SKM-1 treated with dmso at 0.1 percent for 144 hours (cell line): Measurements from ENCODE around the gene AP4E1.
"Not testable (repeated sequence)": the region's sequence is repeated elsewhere in the genome, so short reads cannot be mapped to it uniquely, and the experiment has no call there.

Experiments
- DNase-seq: peaks from one replicate; lab custom pipeline; 2025; ENCODE audit not compliant: unreplicated experiment; lab: John Stamatoyannopoulos, UW

The AP4E1 gene

DNA sequence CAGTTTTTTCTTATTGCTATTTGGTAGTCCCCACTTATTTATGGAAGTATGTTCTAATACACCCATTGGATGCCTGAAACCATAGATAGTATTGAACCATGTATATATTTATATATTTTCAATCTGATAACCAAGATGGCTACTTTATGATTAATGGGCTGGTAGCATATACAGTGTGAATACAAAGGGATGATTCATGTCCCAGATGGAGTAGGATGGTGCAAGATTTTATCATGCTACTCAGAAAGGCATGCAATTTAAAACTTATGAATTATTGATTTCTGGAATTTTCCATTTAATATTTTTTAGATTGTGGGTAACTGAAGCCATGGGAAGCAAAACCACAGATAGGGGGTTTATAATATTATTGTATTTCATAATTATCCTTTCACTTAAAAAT lies 35.2 kb downstream of the AP4E1 start:
- no peak for DNase-seq

DNA sequence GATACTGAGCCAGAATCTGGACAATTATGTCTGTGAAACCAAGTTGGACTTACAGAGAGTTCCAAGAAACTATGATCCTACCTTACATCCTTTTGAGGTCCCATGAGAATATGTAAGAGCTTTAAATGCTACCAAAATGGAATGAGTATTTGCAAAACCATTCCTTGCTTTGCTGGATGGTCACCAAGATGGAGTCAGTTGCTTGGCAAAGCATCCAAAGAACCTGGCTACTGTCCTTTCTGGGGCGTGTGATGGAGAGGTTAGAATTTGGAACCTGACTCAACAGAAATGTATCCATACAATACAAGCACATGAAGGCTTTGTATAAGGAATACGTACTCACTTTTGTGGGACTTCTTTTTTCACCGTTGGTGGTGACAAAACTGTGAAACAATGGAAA lies 36.2 kb downstream of the AP4E1 start:
- DNase-seq, result no peak

DNA sequence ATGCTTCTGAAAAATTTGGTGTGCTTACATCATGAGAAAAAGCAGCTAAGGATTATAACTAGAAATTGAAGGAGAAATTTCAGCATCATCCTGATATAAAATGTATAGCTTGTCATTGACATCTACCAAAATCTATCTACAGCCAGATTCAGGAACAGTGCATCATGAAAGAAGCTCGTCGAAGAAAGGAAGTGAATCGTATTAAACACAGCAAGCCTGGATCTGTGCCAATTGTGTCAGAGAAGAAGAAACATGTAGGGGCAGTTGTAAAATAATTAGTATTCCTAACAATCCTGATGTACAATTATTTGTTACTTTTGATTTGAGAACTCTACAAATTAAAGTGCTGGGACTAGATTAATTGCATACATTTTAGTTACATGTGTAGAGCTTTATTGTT lies 37.2 kb downstream of the AP4E1 start:
- DNase-seq, result no peak

DNA sequence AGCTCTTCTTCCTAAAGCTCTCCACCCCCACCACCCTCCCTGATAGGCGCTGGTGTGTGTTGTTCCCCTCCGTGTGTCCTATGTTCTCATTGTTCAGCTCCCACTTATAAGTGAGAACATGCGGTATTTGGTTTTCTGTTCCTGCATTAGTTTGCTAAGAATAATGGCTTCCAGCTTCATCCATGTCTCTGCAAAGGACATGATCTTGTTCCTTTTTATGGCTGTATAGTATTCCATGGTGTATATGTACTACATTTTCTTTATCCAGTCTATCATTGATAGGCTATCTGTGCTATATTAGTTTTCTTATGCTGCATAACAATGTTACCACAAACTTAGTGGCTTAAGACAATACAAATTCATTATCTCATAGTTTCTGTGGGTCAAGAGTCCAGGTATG lies 42.3 kb downstream of the AP4E1 start:
- not testable (repeated sequence) for DNase-seq

DNA sequence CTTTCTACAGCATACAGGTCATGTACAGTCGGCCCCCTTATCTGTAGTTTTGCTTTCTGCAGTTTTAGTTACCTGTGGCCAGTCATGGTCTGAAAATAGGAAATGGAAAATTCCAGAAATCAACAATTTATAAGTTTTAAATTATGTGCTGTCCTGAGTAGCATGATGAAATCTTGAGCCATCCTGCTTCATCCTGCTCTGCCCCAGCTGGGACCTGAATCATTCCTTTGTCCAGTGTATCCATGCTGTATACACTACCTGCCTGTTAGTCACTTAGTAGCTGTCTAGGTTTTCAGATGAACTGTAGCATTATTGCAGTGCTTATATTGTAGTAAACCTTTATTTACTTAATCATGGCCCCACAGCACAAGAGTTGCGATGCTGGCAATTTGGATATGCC lies 44.8 kb downstream of the AP4E1 start:
- DNase-seq, result no peak

DNA sequence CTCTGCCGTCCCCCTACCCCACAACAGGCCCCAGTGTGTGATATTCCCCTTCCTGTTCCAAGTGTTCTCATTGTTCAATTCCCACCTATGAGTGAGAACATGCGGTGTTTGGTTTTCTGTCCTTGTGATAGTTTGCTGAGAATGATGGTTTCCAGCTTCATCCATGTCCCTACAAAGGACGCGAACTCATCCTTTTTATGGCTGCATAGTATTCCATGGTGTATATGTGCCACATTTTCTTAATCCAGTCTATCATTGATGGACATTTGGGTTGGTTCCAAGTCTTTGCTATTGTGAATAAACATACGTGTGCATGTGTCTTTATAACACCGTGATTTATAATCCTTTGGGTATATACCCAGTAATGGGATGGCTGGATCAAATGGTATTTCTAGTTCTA lies 46.4 kb downstream of the AP4E1 start:
- DNase-seq, result not testable (repeated sequence)

DNA sequence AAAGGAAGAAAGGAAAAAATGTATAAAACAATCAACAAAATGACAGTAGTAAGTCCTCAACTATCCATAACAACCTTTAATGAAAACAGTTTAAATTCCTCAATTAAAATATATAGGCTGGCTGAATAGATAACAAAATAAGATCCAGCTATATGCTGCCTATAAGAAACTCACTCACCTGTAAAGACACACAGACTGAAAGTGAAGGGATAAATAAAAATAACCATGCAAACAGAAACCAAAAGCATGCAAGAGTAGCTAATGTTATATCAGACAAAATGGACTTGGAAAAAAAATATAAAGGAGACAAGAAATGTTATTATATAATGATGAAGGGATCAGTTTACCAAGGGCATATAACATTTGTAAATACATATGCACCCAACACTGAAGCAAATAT lies 51.2 kb downstream of the AP4E1 start:
- DNase-seq, result no peak

DNA sequence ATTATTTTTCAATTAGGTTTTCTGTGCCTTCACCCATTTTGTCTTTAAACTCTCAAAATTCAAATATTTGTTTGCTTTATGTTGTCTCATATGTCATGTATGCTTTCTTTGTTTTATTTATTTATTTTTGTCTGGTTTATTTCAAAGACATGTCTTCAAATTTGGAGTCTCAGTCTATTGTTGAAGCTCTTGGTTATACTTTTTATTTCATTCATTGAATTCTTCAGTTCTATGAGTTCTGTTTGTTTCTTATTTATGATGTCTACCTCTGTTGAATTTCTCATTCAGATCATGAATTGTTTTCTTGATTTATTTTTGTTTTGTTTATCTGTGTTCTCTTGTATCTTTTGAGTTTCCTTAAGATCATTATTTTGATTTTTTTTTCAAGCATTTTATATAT lies 55.6 kb downstream of the AP4E1 start:
- no peak for DNase-seq

DNA sequence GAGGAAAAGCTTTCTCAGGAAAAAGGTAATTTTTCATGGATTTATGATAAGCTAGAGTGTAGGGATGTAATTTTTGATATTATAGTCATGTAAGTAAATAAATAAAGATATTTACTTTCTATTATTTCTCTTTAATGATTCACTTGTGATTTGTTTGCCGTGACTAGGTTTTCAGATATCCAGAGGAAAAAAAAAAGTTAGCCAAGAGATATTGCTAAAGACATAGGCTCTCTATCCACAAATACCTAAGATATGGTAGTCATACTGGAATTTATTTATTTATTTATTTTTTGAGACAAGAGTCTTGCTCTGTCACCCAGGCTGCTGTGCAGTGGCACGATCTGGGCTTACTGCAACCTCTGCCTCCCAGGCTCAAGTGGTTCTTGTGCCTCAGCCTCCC lies 59.9 kb downstream of the AP4E1 start:
- DNase-seq, result no peak

DNA sequence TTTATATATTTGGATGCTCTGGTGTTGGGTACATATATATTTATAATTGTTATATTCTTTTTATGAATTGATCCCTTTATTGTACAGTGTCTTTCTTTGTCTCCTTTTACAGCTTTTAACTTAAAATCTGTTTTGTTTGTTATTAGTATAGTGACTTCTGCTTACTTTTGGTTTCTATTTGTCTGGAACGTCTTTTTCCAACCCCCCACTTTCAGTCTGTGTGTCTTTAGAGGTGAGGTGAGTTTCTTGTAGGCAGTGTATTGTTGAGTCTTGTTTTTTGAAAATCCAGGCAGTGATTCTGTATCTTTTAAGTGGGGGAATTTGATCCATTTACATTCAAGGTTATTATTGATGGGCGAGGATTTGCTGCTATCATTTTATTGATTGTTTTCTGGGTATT lies 62.0 kb downstream of the AP4E1 start:
- DNase-seq, result no peak

DNA sequence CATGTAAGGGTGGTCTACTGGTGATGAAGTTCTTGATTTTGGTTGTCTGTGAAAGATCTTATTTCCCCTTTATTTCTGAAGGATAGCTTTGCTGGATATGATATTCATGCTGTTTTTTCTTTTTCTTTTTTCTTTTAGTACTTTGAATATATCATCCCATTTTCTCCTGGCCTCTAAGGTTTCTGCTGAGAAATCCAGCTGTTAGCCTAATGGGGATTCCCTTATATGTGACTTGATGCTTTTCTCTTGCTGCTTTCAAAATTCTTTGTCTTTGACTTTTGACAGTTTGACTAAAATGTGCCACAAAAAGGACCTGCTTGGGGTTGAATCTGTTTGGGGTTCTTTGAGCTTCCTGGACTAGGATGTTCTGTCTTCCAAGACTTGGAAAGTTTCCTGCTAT lies 62.6 kb downstream of the AP4E1 start:
- DNase-seq, result no peak

DNA sequence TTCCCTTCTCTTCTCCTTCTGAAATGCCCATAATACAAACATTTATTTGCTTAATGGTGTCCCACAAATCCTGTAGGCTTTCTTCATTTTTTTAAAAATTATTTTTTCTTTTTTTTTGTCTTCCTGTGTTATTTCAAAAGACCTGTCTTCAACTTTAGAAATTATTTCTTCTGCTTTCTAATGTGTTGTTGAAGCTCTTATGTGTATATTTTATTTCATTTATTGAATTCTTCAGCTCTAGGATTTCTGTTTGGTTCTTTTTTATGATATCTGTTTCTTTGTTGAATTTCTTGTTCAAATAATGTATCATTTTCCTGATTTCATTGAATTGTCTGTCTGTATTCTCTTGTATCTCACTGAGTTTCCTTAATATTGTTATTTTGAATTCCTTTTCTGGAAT lies 63.1 kb downstream of the AP4E1 start:
- DNase-seq, result no peak

DNA sequence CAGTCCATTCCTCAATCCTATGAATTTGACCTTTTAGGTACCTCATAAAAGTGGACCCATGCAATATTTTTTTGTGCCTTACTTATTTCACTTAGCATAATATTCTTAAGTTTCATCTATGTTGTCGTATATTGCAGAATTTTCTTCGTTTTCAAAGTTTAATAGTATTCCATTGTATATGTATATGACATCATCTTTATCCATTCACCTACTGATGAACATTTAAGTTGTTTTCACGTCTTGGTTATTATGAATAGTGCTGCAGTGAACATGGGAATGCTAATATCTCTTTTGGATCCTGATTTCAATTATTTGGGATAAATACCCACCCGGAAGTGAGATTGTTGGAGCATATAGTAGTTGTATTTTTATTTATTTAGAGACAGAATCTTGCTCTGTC lies 65.1 kb downstream of the AP4E1 start:
- DNase-seq, result no peak

DNA sequence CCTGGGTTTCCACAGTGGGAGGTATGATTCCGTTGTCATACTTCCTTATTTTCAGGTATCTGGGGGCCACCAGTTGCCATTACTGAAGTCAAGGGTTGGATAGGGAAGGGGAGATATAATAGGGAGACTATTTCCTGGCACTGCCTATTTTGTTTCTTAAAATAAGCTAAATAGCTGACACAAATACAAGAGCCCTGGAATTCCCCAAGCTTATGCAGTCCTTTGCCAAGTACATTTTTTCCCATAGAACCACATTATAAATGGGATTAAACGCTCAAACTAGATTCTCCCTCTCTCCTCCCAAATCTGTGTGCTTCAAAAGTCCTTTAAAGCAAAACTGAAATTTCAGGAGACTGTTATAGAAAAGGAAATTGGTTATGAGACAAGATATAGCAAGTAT lies 68.7 kb downstream of the AP4E1 start:
- DNase-seq, result no peak

DNA sequence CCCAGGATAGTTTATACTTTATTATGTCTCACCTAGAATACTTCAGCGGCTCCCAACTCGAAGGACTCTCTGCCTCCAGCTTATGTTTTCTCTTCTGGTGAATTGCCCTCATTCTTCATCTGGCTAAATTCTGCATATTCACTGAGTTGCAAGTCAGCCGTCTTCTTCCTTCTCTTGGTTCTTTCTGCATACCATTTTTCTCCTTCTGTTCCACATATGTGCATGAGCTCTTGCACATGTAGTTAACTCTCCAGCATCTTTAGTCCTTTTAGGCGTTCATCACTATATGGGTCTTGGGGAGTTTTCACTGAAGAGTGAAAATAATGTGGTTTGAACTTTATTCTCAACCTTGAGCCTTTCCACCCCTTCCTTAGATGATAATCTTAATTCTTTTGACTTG lies 70.1 kb downstream of the AP4E1 start:
- no peak for DNase-seq

DNA sequence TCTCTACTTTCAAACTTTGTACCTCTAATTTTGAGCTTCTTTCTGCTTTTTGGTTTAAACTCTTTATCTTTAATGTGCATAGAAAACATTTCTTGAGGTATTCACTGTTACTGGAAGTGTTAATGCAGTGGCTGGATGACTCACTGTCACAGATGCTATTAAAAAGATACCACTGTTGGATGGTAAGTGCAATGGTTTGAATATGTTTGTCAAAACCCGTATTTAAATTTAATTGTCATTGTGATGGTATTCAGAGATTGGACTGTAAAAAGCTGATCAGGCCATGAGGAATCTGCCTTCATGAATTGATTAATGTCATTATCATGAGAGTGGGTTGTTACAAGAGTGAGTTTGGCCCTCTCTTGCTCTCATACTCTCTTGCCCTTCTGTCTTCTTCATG lies 70.6 kb downstream of the AP4E1 start:
- DNase-seq, result no peak

DNA sequence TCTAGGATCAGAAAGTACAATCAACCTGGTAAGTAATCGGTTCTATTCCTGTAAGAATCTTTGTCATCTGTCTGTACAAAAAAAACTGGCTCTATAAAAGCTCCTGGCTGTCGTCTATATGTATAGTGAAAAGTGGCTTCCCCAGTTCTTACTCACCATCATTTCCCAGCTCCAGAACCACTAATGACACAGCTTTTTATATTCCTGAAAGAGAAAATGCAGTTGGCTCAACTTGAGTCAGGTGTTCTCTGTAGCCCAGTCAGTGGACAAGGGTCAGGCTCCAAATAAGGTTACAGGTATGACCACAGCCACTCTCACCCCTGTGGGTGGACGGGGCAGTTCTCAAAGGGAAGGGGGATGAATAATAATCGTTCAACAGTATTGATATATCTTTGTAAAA lies 85.1 kb downstream of the AP4E1 start:
- DNase-seq, result no peak

DNA sequence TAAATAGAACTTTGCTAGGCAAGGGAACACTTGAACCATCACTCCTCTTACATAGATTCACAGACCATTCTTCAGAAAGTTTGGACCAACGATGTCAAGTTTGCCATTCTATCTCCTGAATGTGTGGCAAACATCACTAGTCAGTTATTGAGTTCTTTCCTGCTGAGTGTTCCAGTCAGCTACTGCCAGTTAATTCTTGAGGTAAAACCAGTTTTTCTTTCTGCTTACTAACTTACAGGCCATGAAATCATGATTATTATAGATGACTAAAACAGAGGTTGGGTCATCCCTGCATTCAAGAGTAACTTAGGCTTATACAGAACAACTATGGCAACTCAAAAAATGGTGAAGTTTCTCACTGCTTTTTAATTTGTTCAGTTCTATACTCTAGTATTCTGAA lies 88.2 kb downstream of the AP4E1 start:
- no peak for DNase-seq

DNA sequence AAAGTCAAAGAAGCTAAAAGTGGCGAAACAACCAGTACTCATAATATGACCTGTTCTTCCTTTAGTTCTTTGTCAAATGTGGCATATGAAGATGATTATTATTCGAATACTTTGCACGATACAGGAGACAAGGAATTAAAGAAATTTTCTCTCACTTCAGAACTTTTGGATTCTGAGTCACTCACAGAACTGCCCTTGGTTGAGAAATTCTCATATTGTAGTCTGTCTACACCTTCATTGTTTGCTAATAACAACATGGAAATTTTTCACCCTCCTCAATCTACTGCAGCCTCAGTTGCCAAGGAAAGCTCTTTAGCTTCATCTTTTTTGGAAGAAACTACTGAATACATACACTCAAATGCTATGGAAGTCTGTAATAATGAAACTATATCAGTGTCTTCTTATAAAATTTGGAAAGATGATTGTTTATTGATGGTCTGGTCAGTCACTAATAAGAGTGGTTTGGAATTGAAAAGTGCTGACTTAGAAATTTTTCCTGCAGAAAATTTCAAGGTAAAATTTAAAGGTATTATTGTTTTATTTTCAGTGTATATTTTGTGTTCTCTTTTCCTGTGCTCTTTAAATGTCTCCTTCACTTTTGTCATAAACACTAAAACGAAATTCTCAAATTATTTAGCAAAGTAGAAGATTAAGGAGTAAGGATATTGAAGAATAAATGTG lies 89.0 kb downstream of the AP4E1 start:
- DNase-seq, result no peak

DNA sequence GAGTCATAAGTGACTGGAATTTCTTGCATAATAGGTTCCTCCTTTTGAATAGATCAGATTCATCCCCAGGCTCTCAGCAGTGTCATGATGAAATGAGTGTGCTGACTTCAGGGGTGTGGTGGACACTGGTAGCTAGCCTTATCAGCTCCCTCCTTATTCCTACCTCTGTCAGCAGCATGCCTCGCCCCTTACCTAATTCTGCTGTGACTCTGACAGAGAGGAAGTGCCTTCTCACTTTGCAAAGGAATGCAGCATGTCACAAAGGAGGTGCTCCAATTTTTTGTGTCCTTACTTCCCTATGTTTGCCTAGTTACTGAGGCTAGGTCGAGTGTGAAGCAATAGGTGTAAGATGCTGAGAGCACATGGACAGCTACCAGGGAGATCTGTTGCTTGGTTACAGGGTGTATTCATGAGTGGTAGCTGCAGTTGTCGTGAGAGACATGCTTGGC lies 95.6 kb downstream of the AP4E1 start:
- DNase-seq, result peak; percentile 97

DNA sequence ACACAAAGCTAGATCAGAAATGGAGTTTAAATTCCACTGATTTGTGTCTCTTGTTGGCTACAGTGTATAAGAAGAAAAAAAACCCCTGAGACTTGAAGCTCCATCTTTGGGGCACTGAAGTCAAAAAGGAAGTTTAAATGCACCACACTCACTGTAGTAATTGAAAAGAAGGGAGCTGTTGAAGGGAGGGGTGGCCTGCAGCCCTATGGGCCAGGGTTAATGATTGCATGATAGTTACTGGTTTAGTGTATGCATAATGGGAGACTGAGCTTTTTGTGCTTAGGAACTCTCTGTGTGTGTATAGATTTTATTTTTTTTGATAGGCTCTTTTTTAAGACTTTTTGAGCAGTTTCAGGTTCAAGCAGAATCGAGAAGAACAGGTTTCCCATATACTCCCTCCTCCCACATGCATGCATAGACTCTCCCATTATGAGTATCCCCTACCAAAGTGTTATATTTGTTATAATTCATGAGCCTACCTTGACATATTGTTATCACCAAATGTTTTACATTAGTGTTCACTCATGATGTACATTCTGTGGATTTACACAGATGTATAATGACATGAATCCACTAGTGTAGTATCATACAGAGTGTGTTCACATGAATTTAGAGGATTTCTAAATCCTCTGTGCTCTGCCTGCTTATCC lies 98.0 kb downstream of the AP4E1 start:
- no peak for DNase-seq

DNA sequence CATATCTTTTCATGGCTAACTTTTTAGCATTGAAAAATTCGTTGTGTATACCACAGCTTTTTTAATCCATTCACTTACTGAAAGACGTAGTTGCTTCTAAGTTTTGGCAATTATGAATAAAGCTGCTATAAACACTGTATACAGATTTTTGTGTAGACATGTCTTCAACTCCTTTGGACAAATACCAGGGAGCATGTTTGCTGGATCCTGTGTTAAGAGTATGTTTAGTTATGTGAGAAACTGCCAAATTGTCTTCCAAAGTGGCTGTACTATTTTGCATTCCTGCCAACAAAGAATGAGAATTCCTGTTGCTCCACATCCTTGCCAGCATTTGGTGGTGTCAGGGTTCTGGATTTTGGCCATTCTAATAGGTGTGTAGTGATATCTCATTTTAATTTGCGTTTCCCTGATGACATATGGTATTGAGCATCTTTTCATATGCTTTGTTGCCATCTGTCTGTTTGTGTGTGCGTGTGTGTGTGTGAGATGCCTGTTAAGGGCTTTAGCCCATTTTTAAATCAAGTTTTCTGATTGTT lies 98.7 kb downstream of the AP4E1 start:
- DNase-seq, result no peak

DNA sequence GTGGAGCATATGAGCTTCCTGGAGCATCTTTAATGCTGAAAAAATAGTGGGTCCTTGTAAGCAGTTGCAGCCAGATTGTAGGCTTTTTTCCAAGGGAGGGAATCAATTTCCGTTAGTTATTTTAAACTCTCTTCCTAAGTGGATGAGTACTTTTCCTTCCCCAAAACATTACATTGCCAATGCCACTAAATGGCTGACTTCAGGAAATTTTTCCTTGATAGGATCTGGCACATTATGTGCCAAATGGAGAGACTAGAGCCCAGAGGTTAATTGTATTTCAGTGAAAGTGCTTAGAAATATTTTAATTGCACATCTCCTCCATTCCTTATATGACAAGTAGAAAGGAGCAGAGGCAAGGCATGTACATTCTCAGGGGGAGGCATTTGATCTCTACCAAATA lies 102.7 kb downstream of the AP4E1 start:
- DNase-seq, result no peak
